ENCODE results near the gene NFX1. TPM values are rescaled to one million over a fixed set of nuclear protein-coding genes. Genes with fewer than 3 reads are reported as not detected.

Gene NFX1
- total RNA-seq, 6 experiments from 2014 or later = 22.6 to 29.2 (median 24.8) TPM

GRCh38 chr9:33260372-33260771, 29.9 kb upstream of the NFX1 start:
- H3K36me3 ChIP-seq = peaks cover 5 to 72% (median 34%) of the 10 kb centered on the region in 4 donors
- H3K27me3 ChIP-seq = no peaks in the 10 kb centered on the region
- no peaks in the 10 kb centered on the region for H3K9me3 ChIP-seq
- H3K4me1 ChIP-seq = peaks cover 0 to 10% (median 4%) of the 10 kb centered on the region in 4 donors
- no peak overlapping the region for H3K27ac ChIP-seq
- ATAC-seq (no peak), DNase-seq (no peak)
- 71% methylated on average over 1 of the region's 1 CpG for WGBS (ENCODE audit: insufficient coverage, low coverage, low lambda C conversion rate, missing lambda C conversion rate)
- TF ChIP-seq POLR2A (IDR thresholded peaks at IDR 0.05) (no peak), CTCF (IDR thresholded peaks at IDR 0.05) (no peak)
- intact Hi-C loops (cut with DNase I) = no loop called here
- no peak overlapping the region for H3K4me3 ChIP-seq

GRCh38 chr9:33263131-33264002, 26.9 kb upstream of the NFX1 start:
- ATAC-seq (peak; percentile 1 to 13 (median 4)), DNase-seq (peak in 2 of 3 donors; percentile 54 to 58)
- Histone ChIP-seq H3K27ac (peak overlapping the region; percentile 75 to 82 (median 76)), H3K4me1 (peaks cover 0 to 16% (median 7%) of the 10 kb centered on the region in 4 donors), H3K27me3 (no peaks in the 10 kb centered on the region), H3K36me3 (peaks cover 0 to 65% (median 23%) of the 10 kb centered on the region in 4 donors), H3K4me3 (peak overlapping the region; percentile 64 to 97 (median 95)), H3K9me3 (no peaks in the 10 kb centered on the region)
- intact Hi-C loops (cut with DNase I) = no loop called here
- 8% methylated on average over 21 of the region's 25 CpGs for WGBS (ENCODE audit: insufficient coverage, low coverage, low lambda C conversion rate, missing lambda C conversion rate)
- TF ChIP-seq CTCF (IDR thresholded peaks at IDR 0.05) (no peak), POLR2A (IDR thresholded peaks at IDR 0.05) (no peak)

GRCh38 chr9:33264003-33264472, 26.3 kb upstream of the NFX1 start:
- peak overlapping the region; percentile 64 to 97 (median 95) for H3K4me3 ChIP-seq
- 0% methylated on average over 3 of the region's 37 CpGs for WGBS (ENCODE audit: insufficient coverage, low coverage, low lambda C conversion rate, missing lambda C conversion rate)
- DNase-seq (peak; percentile 63 to 76 (median 71)), ATAC-seq (peak; percentile 4 to 18 (median 10))
- peaks cover 0 to 16% (median 7%) of the 10 kb centered on the region in 4 donors for H3K4me1 ChIP-seq
- no peaks in the 10 kb centered on the region for H3K9me3 ChIP-seq
- H3K27me3 ChIP-seq = no peaks in the 10 kb centered on the region
- H3K36me3 ChIP-seq = peaks cover 0 to 59% (median 21%) of the 10 kb centered on the region in 4 donors
- TF ChIP-seq POLR2A (IDR thresholded peaks at IDR 0.05) = no peak
- no peak for TF ChIP-seq CTCF (IDR thresholded peaks at IDR 0.05)
- peak overlapping the region; percentile 75 to 82 (median 76) for H3K27ac ChIP-seq
- intact Hi-C loops (cut with DNase I) = no loop called here

GRCh38 chr9:33264473-33265177, 25.7 kb upstream of the NFX1 start, which contains the start of the genes BAG1 and CHMP5:
Gene BAG1 (minus strand): TSS chr9:33264708.
Gene CHMP5 (plus strand): TSS chr9:33265049. CDS start chr9:33265079, 30 bp downstream.
- ATAC-seq (peak; percentile 97 to 99 (median 98)), DNase-seq (peak; percentile 100)
- H3K36me3 ChIP-seq = peaks cover 0 to 58% (median 18%) of the 10 kb centered on the region in 4 donors
- WGBS (ENCODE audit: insufficient coverage, low coverage, low lambda C conversion rate, missing lambda C conversion rate) = under 1% methylated on average over 22 of the region's 67 CpGs
- peaks cover 0 to 16% (median 7%) of the 10 kb centered on the region in 4 donors for H3K4me1 ChIP-seq
- TF ChIP-seq CTCF (IDR thresholded peaks at IDR 0.05) (peak; percentile 22 to 46 (median 28)), POLR2A (IDR thresholded peaks at IDR 0.05) (peak; percentile 89)
- H3K4me3 ChIP-seq = peak within 1 kb of the TSS; percentile 67 to 97 (median 95)
- intact Hi-C loops (cut with DNase I) = no loop called here
- peak within 1 kb of the TSS; percentile 75 to 82 (median 76) for H3K27ac ChIP-seq
- H3K27me3 ChIP-seq = no peaks in the 10 kb centered on the region
- no peaks in the 10 kb centered on the region for H3K9me3 ChIP-seq

Measured in right lobe of liver (tissue), 6 donors.